ENCODE data around the gene TPRX1.

DNA sequence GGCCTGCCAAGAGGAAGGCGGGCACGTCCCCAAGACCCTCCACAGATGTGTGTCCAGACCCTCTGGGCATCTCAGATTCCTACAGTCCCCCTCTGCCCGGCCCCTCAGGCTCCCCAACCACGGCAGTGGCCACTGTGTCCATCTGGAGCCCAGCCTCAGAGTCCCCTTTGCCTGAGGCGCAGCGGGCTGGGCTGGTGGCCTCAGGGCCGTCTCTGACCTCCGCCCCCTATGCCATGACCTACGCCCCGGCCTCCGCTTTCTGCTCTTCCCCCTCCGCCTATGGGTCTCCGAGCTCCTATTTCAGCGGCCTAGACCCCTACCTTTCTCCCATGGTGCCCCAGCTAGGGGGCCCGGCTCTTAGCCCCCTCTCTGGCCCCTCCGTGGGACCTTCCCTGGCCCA, 35.1 kb upstream of the TPRX1 start:
- TF ChIP-seq CTCF (IDR thresholded peaks at IDR 0.05) (no peak), POLR2A (IDR thresholded peaks at IDR 0.05) (no peak)

All from testis (tissue), 2 donors.